ENCODE measurements around the gene SIRT6. TPM values are rescaled to one million over a fixed set of nuclear protein-coding genes. Genes with fewer than 3 reads are reported as not detected.
"Not testable (repeated sequence)": the region's sequence is repeated elsewhere in the genome, so short reads cannot be mapped to it uniquely, and the experiment has no call there.

The SIRT6 gene
- total RNA-seq, 1 experiment from 2014 or later: 33.2 TPM

DNA sequence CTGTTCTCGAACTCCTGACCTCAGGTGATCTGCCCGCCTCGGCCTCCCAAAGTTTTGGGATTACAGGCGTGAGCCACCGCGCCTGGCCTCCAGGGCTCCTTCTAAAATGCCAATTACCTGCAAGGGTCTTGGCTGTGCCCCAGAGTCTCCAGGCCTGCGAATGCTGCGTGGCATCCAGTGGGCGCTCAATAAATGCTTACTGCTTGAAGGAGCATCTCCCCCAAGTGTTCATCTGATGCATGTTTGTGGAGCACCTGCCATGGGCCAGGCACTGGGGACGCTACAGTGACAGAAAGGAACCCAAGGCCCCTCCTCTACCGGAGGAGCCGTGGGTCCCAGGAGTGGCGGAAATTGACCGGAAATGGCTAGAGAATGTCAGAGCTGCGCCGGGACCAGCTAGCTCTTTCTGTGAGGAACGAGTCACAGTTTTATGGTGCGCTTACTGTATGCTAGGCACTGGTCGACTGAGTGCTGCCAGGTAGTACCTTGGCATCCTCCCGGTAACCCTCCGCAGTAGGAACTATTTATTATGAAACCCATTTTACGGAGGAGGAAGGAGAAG is 14.3 kb upstream of the SIRT6 start:
- H3K27me3 Mint-ChIP-seq (ENCODE audit: insufficient read depth, unreplicated experiment): peaks cover 58% of the 10 kb centered on the region
- CTCF ChIA-PET: no interaction called here

DNA sequence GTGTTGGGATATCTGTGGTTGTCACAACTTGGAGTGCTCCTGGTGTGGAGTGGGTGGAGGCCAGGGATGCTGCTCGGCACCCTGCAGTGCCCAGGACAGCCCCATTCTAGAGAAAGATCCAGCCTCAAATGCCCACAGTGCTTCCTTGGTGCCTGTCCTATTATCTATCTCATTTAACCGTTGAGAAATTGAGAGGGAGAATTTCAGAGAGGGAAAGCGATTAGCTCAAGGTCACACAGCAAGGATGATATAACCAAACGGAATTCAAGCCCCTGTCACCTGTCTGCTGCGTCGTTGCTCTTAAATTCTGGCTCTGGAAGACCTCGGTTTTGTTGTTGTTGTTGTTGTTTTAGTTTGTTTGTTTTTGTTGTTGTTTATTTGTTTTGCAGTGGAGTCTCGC is 13.6 kb upstream of the SIRT6 start:
- ChIA-PET POLR2A (no interaction called here), CTCF (interaction anchor here (0.7 kb wide), 1 partner anchor 186 kb away, joined by 3 read pairs; no protein-coding TSS in a partner anchor)
- Mint-ChIP-seq H3K4me1 (ENCODE audit: insufficient read depth, unreplicated experiment) (peaks cover 15% of the 10 kb centered on the region), H3K36me3 (ENCODE audit: insufficient read depth, unreplicated experiment) (no peaks in the 10 kb centered on the region), H3K27me3 (ENCODE audit: insufficient read depth, unreplicated experiment) (peaks cover 51% of the 10 kb centered on the region), H3K4me3 (ENCODE audit: unreplicated experiment) (no peak overlapping the region), H3K9me3 (ENCODE audit: unreplicated experiment) (peaks cover 10% of the 10 kb centered on the region), H3K27ac (ENCODE audit: low read depth, unreplicated experiment) (no peak overlapping the region)
- intact Hi-C loops (cut with micrococcal nuclease): no loop called here
- no TSS peak for BruUV-seq (replicated peaks)
- TF ChIP-seq, protein P1, sequence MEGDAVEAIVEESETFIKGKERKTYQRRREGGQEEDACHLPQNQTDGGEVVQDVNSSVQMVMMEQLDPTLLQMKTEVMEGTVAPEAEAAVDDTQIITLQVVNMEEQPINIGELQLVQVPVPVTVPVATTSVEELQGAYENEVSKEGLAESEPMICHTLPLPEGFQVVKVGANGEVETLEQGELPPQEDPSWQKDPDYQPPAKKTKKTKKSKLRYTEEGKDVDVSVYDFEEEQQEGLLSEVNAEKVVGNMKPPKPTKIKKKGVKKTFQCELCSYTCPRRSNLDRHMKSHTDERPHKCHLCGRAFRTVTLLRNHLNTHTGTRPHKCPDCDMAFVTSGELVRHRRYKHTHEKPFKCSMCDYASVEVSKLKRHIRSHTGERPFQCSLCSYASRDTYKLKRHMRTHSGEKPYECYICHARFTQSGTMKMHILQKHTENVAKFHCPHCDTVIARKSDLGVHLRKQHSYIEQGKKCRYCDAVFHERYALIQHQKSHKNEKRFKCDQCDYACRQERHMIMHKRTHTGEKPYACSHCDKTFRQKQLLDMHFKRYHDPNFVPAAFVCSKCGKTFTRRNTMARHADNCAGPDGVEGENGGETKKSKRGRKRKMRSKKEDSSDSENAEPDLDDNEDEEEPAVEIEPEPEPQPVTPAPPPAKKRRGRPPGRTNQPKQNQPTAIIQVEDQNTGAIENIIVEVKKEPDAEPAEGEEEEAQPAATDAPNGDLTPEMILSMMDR (IDR thresholded peaks at IDR 0.05; ENCODE audit: unreplicated experiment): no peak
- no peak for DNase-seq (ENCODE audit: unreplicated experiment)

More for the DNA sequence above, 14.3 kb upstream of the SIRT6 start:
- no peaks in the 10 kb centered on the region for H3K36me3 Mint-ChIP-seq (ENCODE audit: insufficient read depth, unreplicated experiment)
- H3K4me1 Mint-ChIP-seq (ENCODE audit: insufficient read depth, unreplicated experiment): peaks cover 15% of the 10 kb centered on the region
- peak overlapping the region; percentile 32 for H3K4me3 Mint-ChIP-seq (ENCODE audit: unreplicated experiment)
- intact Hi-C loops (cut with micrococcal nuclease): no loop called here
- no peak overlapping the region for H3K27ac Mint-ChIP-seq (ENCODE audit: low read depth, unreplicated experiment)
- TF ChIP-seq, protein P1 (IDR thresholded peaks at IDR 0.05; ENCODE audit: unreplicated experiment): no peak
- peaks cover 10% of the 10 kb centered on the region for H3K9me3 Mint-ChIP-seq (ENCODE audit: unreplicated experiment)
- POLR2A ChIA-PET: no interaction called here
- DNase-seq (ENCODE audit: unreplicated experiment): no peak
- BruUV-seq (replicated peaks): no TSS peak

DNA sequence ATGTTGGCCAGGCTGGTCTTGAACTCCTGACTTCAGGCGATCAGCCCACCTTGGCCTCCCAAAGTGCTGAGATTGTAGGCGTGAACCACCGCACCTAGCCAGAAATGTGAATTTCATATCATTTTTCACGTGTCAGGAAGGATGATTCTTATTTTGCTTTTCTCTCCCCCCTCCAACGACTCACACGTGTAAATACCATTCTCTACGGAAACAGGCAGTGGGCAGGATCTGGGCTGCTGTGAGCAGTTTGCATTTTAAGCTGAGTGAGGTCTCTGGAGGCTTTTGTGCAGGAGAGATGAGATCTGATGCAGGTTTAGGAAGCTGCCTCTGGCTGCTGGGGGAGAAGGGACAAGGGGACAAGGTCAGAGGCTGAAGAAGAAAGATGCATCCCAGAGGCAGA is 12.0 kb upstream of the SIRT6 start:
- no peak for DNase-seq (ENCODE audit: unreplicated experiment)
- no peaks in the 10 kb centered on the region for H3K36me3 Mint-ChIP-seq (ENCODE audit: insufficient read depth, unreplicated experiment)
- CTCF ChIA-PET: interaction anchor here (0.5 kb wide), 1 partner anchor 27 kb away, joined by 5 read pairs; no protein-coding TSS in a partner anchor
- TF ChIP-seq, protein P1 (IDR thresholded peaks at IDR 0.05; ENCODE audit: unreplicated experiment): no peak
- intact Hi-C loops (cut with micrococcal nuclease): no loop called here
- H3K9me3 Mint-ChIP-seq (ENCODE audit: unreplicated experiment): peaks cover 10% of the 10 kb centered on the region
- peaks cover 15% of the 10 kb centered on the region for H3K4me1 Mint-ChIP-seq (ENCODE audit: insufficient read depth, unreplicated experiment)
- no peak overlapping the region for H3K4me3 Mint-ChIP-seq (ENCODE audit: unreplicated experiment)
- H3K27ac Mint-ChIP-seq (ENCODE audit: low read depth, unreplicated experiment): no peak overlapping the region
- no TSS peak for BruUV-seq (replicated peaks)
- H3K27me3 Mint-ChIP-seq (ENCODE audit: insufficient read depth, unreplicated experiment): peaks cover 42% of the 10 kb centered on the region
- POLR2A ChIA-PET: no interaction called here

DNA sequence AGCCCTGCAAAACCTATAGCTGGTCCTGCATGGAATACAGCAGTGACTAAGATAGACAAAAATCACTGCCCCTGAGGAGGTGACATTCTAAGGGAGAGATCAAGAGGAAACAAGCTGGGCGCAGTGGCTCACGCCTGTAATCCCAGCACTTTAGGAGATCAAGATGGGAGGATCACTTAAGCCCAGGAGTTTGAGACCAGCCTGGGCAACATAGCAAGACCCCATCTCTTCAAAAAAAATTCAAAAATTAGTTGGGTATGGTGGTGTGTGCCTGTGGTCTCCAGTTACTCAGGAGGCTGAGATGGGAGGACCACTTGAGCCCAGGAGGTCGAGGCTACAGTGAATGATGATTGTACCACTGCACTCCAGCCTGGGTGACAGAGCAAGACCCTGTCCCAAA is 10.2 kb upstream of the SIRT6 start:
- POLR2A ChIA-PET; H3K9me3 Mint-ChIP-seq (ENCODE audit: unreplicated experiment); DNase-seq (ENCODE audit: unreplicated experiment); H3K36me3 Mint-ChIP-seq (ENCODE audit: insufficient read depth, unreplicated experiment); BruUV-seq (replicated peaks); CTCF ChIA-PET; intact Hi-C loops (cut with micrococcal nuclease); H3K27ac Mint-ChIP-seq (ENCODE audit: low read depth, unreplicated experiment); H3K4me3 Mint-ChIP-seq (ENCODE audit: unreplicated experiment): not testable (repeated sequence)
- H3K4me1 Mint-ChIP-seq (ENCODE audit: insufficient read depth, unreplicated experiment): peaks cover 11% of the 10 kb centered on the region
- peaks cover 24% of the 10 kb centered on the region for H3K27me3 Mint-ChIP-seq (ENCODE audit: insufficient read depth, unreplicated experiment)

DNA sequence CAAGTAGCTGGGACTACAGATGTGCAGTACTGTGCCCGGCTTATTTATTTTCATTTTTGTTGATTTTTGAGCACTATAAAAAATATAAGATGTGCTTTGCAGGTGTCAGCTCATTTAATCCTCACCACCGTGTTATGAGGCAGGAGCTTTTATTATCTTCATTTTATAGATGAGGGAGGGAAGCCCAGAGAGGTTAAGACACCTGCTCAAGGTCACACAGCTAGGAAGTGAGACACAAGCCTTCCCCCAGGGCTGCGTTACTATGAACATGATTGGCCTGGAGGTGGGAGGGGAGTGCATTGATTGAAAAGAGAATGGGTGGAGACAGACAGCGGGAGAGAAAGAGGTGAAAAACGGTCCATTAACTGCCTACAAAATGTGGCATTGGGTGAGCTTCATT is 7.3 kb upstream of the SIRT6 start:
- H3K27ac Mint-ChIP-seq (ENCODE audit: low read depth, unreplicated experiment): no peak overlapping the region
- no peak overlapping the region for H3K4me3 Mint-ChIP-seq (ENCODE audit: unreplicated experiment)
- intact Hi-C loops (cut with micrococcal nuclease): no loop called here
- TF ChIP-seq, protein P1 (IDR thresholded peaks at IDR 0.05; ENCODE audit: unreplicated experiment): no peak
- CTCF ChIA-PET: interaction anchor here (0.6 to 1.6 kb wide), 2 partner anchors 123 to 202 kb away, joined by 3 to 4 read pairs; partner anchors contain the start of gene ZBTB7A
- peaks cover 10% of the 10 kb centered on the region for H3K4me1 Mint-ChIP-seq (ENCODE audit: insufficient read depth, unreplicated experiment)
- POLR2A ChIA-PET: no interaction called here
- no peaks in the 10 kb centered on the region for H3K9me3 Mint-ChIP-seq (ENCODE audit: unreplicated experiment)
- no peaks in the 10 kb centered on the region for H3K36me3 Mint-ChIP-seq (ENCODE audit: insufficient read depth, unreplicated experiment)
- no peak for DNase-seq (ENCODE audit: unreplicated experiment)
- no TSS peak for BruUV-seq (replicated peaks)
- peaks cover 8% of the 10 kb centered on the region for H3K27me3 Mint-ChIP-seq (ENCODE audit: insufficient read depth, unreplicated experiment)

Measured in MCF 10A (cell line).